Keratinocyte (primary cell): ENCODE data around the gene PMIS2. TPM values are rescaled to one million over a fixed set of nuclear protein-coding genes. Genes with fewer than 3 reads are reported as not detected.

ENCODE experiments used
- DNase-seq: peaks from one replicate; pipeline ENCODE4 v3.0.0-alpha.2; 2011; ENCODE audit warnings: low read depth, missing footprints, low spot score
- FAIRE-seq: peaks from 2 replicates; lab custom pipeline; 2011; peaks lifted over from hg19 to GRCh38; lab: Jason Lieb, UNC
- H2AFZ ChIP-seq: 2 replicates; pipeline ENCODE4 v1.6.0; 2012; ENCODE audit warnings: low read length, control low read depth, inconsistent platforms; ENCODE audit not compliant: control insufficient read depth
- H3K27ac ChIP-seq: 2 replicates; pipeline ENCODE4 v1.5.1; 2011; ENCODE audit warnings: low read length; ENCODE audit not compliant: control insufficient read depth, insufficient read depth
- H3K27me3 ChIP-seq: 3 replicates; pipeline ENCODE4 v1.6.0; 2011; ENCODE audit warnings: low read length; ENCODE audit not compliant: control insufficient read depth, insufficient read depth; ENCODE audit errors: extremely low read depth
- H3K36me3 ChIP-seq, 2 experiments: 2 replicates in 1 of 2; 3 replicates in 1 of 2; pipeline ENCODE4 v1.5.1; 2011; ENCODE audit warnings: low read length in 2 of 2, mild to moderate bottlenecking in 1 of 2; ENCODE audit not compliant: control insufficient read depth in 2 of 2, insufficient read depth in 2 of 2; ENCODE audit errors: extremely low read depth in 1 of 2
- H3K4me1 ChIP-seq: 3 replicates; pipeline ENCODE4 v1.5.1; 2011; ENCODE audit warnings: low read length; ENCODE audit not compliant: control insufficient read depth, insufficient read depth; ENCODE audit errors: extremely low read depth
- H3K4me2 ChIP-seq: 3 replicates; pipeline ENCODE4 v1.6.0; 2011; ENCODE audit warnings: low read depth, low read length; ENCODE audit not compliant: control insufficient read depth, insufficient read depth; ENCODE audit errors: extremely low read depth
- H3K4me3 ChIP-seq, 3 experiments: fragments of 200-600 bp in 1 of 3; sonication (generic) in 1 of 3; 2 replicates in 2 of 3; 3 replicates in 1 of 3; pipeline ENCODE4 v1.5.1; 2011 to 2016; ENCODE audit warnings: low read length in 3 of 3, mild to moderate bottlenecking in 3 of 3, control low read depth in 2 of 3, inconsistent platforms in 1 of 3, low read depth in 1 of 3, mixed read lengths in 1 of 3, mixed run types in 1 of 3, moderate library complexity in 1 of 3; ENCODE audit not compliant: control insufficient read depth in 2 of 3, insufficient read depth in 2 of 3; ENCODE audit errors: extremely low read depth in 1 of 3
- H3K79me2 ChIP-seq: 2 replicates; pipeline ENCODE4 v1.6.0; 2012; ENCODE audit warnings: low read length; ENCODE audit not compliant: control insufficient read depth, insufficient read depth
- H3K9ac ChIP-seq: 3 replicates; pipeline ENCODE4 v1.6.0; 2011; ENCODE audit warnings: low read length; ENCODE audit not compliant: control insufficient read depth, insufficient read depth; ENCODE audit errors: extremely low read depth
- H3K9me1 ChIP-seq: 3 replicates; pipeline ENCODE4 v1.6.0; 2011; ENCODE audit warnings: low read length; ENCODE audit not compliant: control insufficient read depth, insufficient read depth; ENCODE audit errors: extremely low read depth
- H3K9me3 ChIP-seq: 2 replicates; pipeline ENCODE4 v1.5.1; 2012; ENCODE audit warnings: low read depth, low read length; ENCODE audit not compliant: control insufficient read depth
- H4K20me1 ChIP-seq: 3 replicates; pipeline ENCODE4 v1.6.0; 2011; ENCODE audit warnings: low read length; ENCODE audit not compliant: control insufficient read depth, insufficient read depth; ENCODE audit errors: extremely low read depth
- CTCF ChIP-seq, 3 experiments: IDR thresholded peaks in 1 of 3; conservative IDR thresholded peaks in 1 of 3; optimal IDR thresholded peaks in 1 of 3; 2 replicates in 2 of 3; 3 replicates in 1 of 3; pipeline versions ENCODE3 to v1.5.1; 2011; ENCODE audit warnings: low read length in 3 of 3, mild to moderate bottlenecking in 3 of 3, moderate library complexity in 2 of 3, control low read depth in 1 of 3, inconsistent platforms in 1 of 3; ENCODE audit not compliant: insufficient read depth in 2 of 3; ENCODE audit errors: extremely low read depth in 1 of 3
- EZH2 ChIP-seq: IDR thresholded peaks from one replicate; pipeline ENCODE4 v1.6.1; 2012; ENCODE audit warnings: inconsistent platforms, mild to moderate bottlenecking, low read length, moderate library complexity
- dilution Hi-C: fragments of 300-500 bp; cut with MboI; formaldehyde crosslinking; loops from one replicate; pipeline ENCODE4 v1.7.0; 2020; ENCODE audit warnings: low sequenced_read_pairs; ENCODE audit not compliant: extremely low pct_ligation_motif_present
- polyA plus RNA-seq, 5 experiments: library from polyadenylated mRNA; depleted of rRNA in 3 of 5; stranded (reverse) in 3 of 5; stranded (forward) in 1 of 5; unstranded in 1 of 5; fragments of >200 nt; gene quantifications; 1 replicate in 1 of 5; 2 replicates in 3 of 5; 3 replicates in 1 of 5; pipeline versions ENCODE4 v1.2.1 to v1.2.3, GENCODE V29; 2011 to 2012; ENCODE audit warnings: missing spikeins in 2 of 5, low read depth in 1 of 5, low replicate concordance in 1 of 5

PMIS2 gene
- polyA plus RNA-seq, 1 donor (not counting 4 experiments of a cell fraction or from before 2014, with no cell fraction given) = not detected

GRCh38 chr19:35623327-35624010, 37.5 kb downstream of the PMIS2 start:
- Histone ChIP-seq H2AFZ (no peak overlapping the region), H3K27me3 (no peaks in the 10 kb centered on the region), H3K27ac (no peak overlapping the region), H3K4me3 (no peak overlapping the region), H3K4me1 (peaks cover 4% of the 10 kb centered on the region), H4K20me1 (no peaks in the 10 kb centered on the region), H3K9me3 (no peaks in the 10 kb centered on the region), H3K36me3 (peaks cover 0 to 2% of the 10 kb centered on the region in 2 experiments), H3K4me2 (no peak overlapping the region), H3K9ac (no peak overlapping the region), H3K9me1 (no peaks in the 10 kb centered on the region), H3K79me2 (no peaks in the 10 kb centered on the region)
- DNase-seq = no peak
- dilution Hi-C loops = no loop called here
- FAIRE-seq = no peak
- TF ChIP-seq CTCF (optimal IDR thresholded peaks at IDR 0.05 in 1 of 3, IDR thresholded peaks at IDR 0.05 in 1 of 3, conservative IDR thresholded peaks at IDR 0.05 in 1 of 3; ENCODE audit: extremely low read depth in 1 of 3, insufficient read depth in 2 of 3, low read length in 3 of 3) = no peak
- no peak for TF ChIP-seq EZH2

- Histone ChIP-seq H3K9me1 (no peaks in the 10 kb centered on the region), H3K9ac (peak overlapping the region; percentile 96), H3K9me3 (no peaks in the 10 kb centered on the region), H3K4me3 (peak overlapping the region; percentile 80 to 98 (median 92)), H3K4me2 (peak overlapping the region; percentile 81), H4K20me1 (no peaks in the 10 kb centered on the region), H3K79me2 (peaks cover 18% of the 10 kb centered on the region), H3K27me3 (no peaks in the 10 kb centered on the region), H3K4me1 (peaks cover 10% of the 10 kb centered on the region), H3K27ac (peak overlapping the region; percentile 86), H2AFZ (peak overlapping the region; percentile 58), H3K36me3 (peaks cover 20 to 21% of the 10 kb centered on the region in 2 experiments)
- DNase-seq (no peak), FAIRE-seq (no peak)
- dilution Hi-C loops = no loop called here
- TF ChIP-seq CTCF (optimal IDR thresholded peaks at IDR 0.05 in 1 of 3, IDR thresholded peaks at IDR 0.05 in 1 of 3, conservative IDR thresholded peaks at IDR 0.05 in 1 of 3; ENCODE audit: extremely low read depth in 1 of 3, insufficient read depth in 2 of 3, low read length in 3 of 3) (no peak), EZH2 (no peak)
Measured at GRCh38 chr19:35628264-35628564, 42.2 kb downstream of the PMIS2 start.
